Fibroblast of lung (primary cell): ENCODE data around the gene ACP5.

Experiments used
- EZH2 ChIP-seq: IDR thresholded peaks from 2 replicates; pipeline ENCODE4 v1.5.1; 2012; ENCODE audit warnings: low read length, control low read depth, mild to moderate bottlenecking; ENCODE audit errors: missing control alignments
- TF ChIP-seq, protein P1 (sequence below), 2 donors: IDR thresholded peaks in 1 of 2; conservative IDR thresholded peaks in 1 of 2; 1 replicate in 1 of 2; 2 replicates in 1 of 2; pipeline ENCODE4 v1.5.1; 2011 to 2012; ENCODE audit warnings: low read length in 2 of 2, control low read depth in 1 of 2, inconsistent platforms in 1 of 2, low read depth in 1 of 2, mild to moderate bottlenecking in 1 of 2

DNA sequence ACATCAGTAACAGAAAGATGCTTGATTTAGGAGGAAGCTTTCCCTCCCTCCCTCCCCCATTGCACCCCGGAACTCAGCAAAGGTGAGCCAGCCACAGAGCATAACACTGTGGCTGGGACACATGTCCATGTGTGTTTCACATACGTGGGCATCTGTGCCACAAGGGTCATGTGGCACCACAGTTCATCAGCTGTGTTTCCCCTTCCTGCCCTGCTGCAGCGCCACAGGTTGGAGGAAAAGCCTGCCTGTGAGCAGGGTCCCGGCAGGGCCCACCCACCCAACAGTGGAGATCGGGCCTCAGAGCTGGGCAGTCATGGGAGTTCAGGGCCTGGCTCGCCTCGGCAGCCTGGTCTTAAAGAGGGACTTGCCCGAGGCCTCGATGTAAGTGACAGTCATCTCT, 2.8 kb downstream of the ACP5 start:
- TF ChIP-seq, protein P1, sequence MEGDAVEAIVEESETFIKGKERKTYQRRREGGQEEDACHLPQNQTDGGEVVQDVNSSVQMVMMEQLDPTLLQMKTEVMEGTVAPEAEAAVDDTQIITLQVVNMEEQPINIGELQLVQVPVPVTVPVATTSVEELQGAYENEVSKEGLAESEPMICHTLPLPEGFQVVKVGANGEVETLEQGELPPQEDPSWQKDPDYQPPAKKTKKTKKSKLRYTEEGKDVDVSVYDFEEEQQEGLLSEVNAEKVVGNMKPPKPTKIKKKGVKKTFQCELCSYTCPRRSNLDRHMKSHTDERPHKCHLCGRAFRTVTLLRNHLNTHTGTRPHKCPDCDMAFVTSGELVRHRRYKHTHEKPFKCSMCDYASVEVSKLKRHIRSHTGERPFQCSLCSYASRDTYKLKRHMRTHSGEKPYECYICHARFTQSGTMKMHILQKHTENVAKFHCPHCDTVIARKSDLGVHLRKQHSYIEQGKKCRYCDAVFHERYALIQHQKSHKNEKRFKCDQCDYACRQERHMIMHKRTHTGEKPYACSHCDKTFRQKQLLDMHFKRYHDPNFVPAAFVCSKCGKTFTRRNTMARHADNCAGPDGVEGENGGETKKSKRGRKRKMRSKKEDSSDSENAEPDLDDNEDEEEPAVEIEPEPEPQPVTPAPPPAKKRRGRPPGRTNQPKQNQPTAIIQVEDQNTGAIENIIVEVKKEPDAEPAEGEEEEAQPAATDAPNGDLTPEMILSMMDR (conservative IDR thresholded peaks at IDR 0.05 in 1 of 2, IDR thresholded peaks at IDR 0.05 in 1 of 2; ENCODE audit: low read depth in 1 of 2, low read length in 2 of 2), result no peak
- TF ChIP-seq EZH2, result no peak
